Cardiac ventricle fibroblast (primary cell): ENCODE data around the gene PSORS1C1. TPM values are rescaled to one million over a fixed set of nuclear protein-coding genes. Genes with fewer than 3 reads are reported as not detected.

Experiments
- total RNA-seq: library from RNA; depleted of rRNA; stranded (reverse); fragments of >200 nt; gene quantifications from 2 replicates; pipeline ENCODE4 v1.2.3, GENCODE V29; 2015

The PSORS1C1 gene, protein sequence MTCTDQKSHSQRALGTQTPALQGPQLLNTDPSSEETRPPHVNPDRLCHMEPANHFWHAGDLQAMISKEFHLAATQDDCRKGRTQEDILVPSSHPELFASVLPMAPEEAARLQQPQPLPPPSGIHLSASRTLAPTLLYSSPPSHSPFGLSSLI
- total RNA-seq: 0.64 and 51.9 TPM in 2 replicates

DNA sequence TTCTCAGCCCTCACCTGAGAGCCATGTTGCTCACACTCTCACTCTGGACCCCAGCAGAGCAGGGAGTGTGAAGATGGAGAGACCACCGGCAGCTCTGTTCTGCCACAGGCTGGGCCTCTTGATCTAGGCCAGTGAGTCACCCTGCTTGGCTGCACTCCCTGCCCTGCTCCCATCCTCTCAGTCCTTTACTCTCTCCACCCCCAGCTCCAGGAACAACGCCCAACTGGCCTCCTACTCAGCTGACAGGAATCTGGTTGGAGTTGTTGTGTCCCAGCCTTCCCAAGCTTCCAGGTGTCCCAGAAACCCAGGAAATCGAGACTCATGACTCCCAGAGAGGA, at the start of gene PSORS1C1:
Gene PSORS1C1, plus strand, starts transcription at position 260 of the 338 bp plus-strand sequence. CDS start 14,833 bp downstream, outside the sequence.

DNA sequence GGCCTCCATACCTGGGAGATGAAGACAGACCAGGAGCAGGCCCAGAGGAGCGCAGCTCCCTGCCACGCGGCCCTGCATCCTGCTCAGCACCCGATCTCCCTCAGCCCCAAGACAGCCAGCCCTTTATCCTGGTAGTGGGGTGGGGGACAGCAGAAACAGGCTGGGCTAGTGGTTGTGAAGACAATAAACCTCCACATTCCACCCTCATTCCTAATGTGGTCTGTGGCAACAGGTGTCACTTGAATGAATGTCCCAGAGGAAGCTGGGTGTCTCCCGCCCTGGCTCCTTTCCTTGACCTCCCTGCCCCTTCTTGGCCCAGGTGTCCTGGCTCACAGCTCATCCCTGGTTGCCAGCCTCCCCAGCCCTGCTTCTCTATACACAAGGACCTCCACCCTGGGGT, 2.1 kb upstream of the PSORS1C1 start, which contains the start of gene C6orf15:
Gene C6orf15, minus strand, starts transcription at position 98 of the 400 bp plus-strand sequence. Its CDS starts 20 bp downstream, at position 78.

DNA sequence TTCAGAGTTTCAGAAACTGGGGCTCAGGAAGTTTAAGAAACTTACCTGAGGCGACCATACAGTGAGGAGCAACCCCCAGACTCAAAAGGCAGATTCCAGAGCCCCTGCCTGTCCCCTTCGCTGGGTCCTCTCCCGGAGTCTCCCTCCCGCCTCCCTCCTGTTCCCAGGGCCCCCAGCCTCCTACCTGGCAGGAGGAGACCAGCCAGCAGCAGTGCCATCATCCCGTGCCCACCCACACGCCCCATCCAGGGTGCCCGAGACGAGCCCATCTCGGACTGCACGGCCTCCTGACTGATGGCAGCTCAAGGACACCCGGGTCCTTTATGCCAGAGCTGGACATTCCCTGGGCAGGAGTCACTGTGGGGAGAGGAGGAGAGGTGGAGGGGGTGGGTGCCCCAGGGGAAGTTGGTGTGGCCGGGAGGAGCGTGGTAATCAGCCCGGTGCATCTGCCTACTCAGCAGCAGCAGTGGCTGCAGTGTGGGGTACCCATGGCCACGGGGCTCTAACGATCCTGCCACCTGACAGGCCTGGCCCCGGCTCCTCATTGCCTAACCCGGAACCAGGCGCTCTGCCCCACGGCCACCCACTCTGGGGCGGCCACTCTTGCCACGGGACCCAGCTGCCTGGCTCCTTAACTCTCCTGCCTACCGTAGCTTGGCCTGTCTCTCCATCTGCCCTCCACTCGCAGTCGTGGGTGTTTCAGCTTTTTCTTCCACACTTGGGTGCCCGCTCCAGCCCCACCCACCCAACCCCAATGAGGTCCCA, 5.7 kb downstream of the PSORS1C1 start, which contains the start of gene CDSN:
Gene CDSN, minus strand, starts transcription at position 296 of the 765 bp plus-strand sequence. Its CDS starts 27 bp downstream, at position 269.

DNA sequence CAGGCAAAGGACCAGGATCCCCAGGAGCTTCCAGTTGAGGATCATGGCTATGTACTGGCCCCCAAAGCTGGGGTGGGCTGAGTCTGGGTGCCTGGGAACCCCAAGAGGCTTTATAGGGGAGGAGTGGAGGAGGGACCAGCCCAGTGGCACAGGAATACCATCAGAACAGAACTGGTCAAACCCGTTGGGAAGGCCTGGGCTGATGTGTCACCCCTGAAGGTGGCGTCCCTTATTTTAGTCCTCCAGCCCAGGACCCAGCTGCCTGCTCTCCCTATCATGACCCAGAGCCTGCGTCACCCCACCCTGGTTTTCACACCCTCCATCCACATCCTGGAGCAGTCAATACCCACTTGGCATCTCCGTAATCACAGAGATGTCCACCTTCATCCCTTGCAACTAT, 24.4 kb downstream of the PSORS1C1 start, which contains the start of gene PSORS1C2:
Gene PSORS1C2, minus strand, starts transcription at position 85 of the 400 bp plus-strand sequence. Its CDS starts 40 bp downstream, at position 45.

DNA sequence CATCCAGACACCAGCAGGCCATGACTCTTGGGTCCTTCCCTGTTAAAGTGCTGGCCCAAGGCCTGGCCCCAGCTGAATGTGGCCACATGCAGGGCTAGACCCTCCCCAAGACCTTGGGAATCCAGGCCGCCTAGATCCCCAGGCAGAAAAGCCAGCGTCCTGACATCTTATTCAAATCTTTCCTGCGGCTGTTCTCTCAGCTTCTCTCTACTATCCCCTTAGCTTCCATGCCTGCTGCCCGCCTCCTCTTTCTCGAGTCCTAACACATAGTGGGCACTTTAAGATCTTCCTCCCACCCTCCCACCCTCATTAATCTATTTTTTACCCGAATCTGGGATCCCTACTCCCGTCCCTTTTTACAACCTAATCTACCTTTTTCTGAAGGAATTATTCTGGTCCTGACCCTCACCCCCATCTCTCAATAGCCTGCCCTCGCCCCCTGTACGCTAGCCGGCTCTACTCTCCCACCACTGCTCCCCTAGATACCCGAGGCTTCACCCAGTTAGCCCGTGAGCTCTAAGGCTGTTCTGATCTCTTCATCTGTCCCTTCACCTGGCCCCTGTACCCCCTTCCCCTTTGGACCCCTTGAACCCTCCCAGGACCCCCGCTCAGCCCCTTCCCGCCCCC, 43.0 kb downstream of the PSORS1C1 start, which contains the start of gene CCHCR1:
Gene CCHCR1, minus strand, starts transcription at position 290 of the 627 bp plus-strand sequence. Its CDS starts 202 bp downstream, at position 88.

DNA sequence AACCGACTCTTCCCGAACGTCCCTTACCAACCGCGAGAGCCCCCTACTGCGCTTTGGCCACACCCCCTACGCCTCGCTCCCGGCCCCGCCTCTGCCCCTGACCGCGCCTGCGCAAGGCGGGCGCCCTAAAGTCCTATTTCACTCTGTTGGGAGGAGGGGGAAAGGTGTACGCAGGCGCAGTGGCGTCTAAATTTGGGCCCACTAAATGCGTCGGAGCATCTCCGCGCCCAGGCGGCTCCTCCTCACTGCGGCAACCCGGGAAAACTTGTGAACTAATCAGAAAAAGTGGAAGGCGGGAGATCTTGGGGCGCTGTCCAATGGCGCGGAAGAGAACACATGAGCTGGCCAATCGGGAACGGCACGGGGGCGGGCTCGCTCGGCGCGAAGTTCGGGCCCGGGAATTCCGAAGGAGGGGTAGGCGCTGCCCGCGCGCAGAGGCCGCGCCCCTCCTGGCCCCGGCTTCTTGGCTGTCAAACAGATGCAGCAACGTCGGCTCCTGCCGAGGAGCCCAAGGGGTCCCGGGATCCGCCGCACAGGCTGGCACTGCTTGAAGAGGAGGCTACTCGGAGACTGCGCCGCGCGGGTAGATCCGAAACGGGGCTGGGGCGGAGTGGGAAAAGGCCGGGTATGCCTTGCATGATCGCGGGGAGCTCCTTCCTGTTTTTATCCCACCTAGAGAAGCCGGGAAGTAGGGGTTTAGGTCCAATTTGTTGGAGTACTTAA, 43.7 kb downstream of the PSORS1C1 start, which contains the start of gene TCF19:
Gene TCF19, plus strand, starts transcription at position 450 of the 723 bp plus-strand sequence. CDS start 881 bp downstream, outside the sequence.

DNA sequence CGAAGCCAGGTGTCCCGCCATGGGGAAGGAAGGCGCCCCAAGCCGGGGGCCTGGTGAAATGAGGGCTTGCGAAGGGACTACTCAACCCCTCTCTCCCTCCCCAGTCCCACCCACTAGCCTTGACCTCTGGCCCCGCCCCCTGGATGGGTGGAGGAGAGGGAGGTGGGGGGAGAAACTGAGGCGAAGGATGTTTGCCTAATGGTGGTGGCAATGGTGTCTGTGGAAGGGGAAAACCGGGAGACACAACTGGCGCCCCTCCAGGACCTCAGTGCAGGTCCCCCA, 55.9 kb downstream of the PSORS1C1 start, which contains the start of gene POU5F1:
Gene POU5F1, minus strand, starts transcription at position 83 of the 282 bp plus-strand sequence. Its CDS starts 62 bp downstream, at position 21.

Other genes starting within 250 kb of the PSORS1C1 start
- 25.7 and 27.1 TPM in 2 replicates for gene DDR1, start 230.3 kb upstream of the PSORS1C1 start, total RNA-seq
- gene GTF2H4, start 206.6 kb upstream of the PSORS1C1 start, total RNA-seq: 12.3 and 16.6 TPM in 2 replicates
- 16.4 and 18.6 TPM in 2 replicates for gene VARS2, start 200.6 kb upstream of the PSORS1C1 start, total RNA-seq
- not detected in 2 replicates for gene SFTA2, start 182.6 kb upstream of the PSORS1C1 start, total RNA-seq
- not detected in 2 replicates for gene MUCL3, start 173.8 kb upstream of the PSORS1C1 start, total RNA-seq
- not detected in 2 replicates for gene MUC21, start 131.1 kb upstream of the PSORS1C1 start, total RNA-seq
- gene MUC22, start 104.3 kb upstream of the PSORS1C1 start, total RNA-seq: not detected in 2 replicates
- gene C6orf15, start 2.2 kb upstream of the PSORS1C1 start, total RNA-seq: 0.49 TPM in 1 of 2 replicates, not detected in the other
- gene CDSN, start 5.6 kb downstream of the PSORS1C1 start, total RNA-seq: not detected in 2 replicates
- not detected in 2 replicates for gene PSORS1C2, start 24.3 kb downstream of the PSORS1C1 start, total RNA-seq
- 13.0 and 13.4 TPM in 2 replicates for gene CCHCR1, start 43.0 kb downstream of the PSORS1C1 start, total RNA-seq
- gene TCF19, start 43.8 kb downstream of the PSORS1C1 start, total RNA-seq: 1.8 and 3.0 TPM in 2 replicates
- not detected in 2 replicates for gene POU5F1, start 55.9 kb downstream of the PSORS1C1 start, total RNA-seq
- gene HLA-C, start 157.3 kb downstream of the PSORS1C1 start, total RNA-seq: 237 and 249 TPM in 2 replicates
- gene HLA-B, start 242.4 kb downstream of the PSORS1C1 start, total RNA-seq: 231 and 468 TPM in 2 replicates